ENCODE measurements around the gene PRKCE.

PRKCE gene

GRCh38 chr2:45979065-45979464 lies 327.6 kb downstream of the PRKCE start:
- DNase-seq = no peak

- DNase-seq = no peak
These were observed 328.8 kb downstream of the PRKCE start for GRCh38 chr2:45980161-45980865.

GRCh38 chr2:45981384-45981930 lies 330.0 kb downstream of the PRKCE start:
- DNase-seq = no peak

GRCh38 chr2:45982096-45982495 lies 330.6 kb downstream of the PRKCE start:
- DNase-seq = no peak

GRCh38 chr2:45983213-45983612 lies 331.7 kb downstream of the PRKCE start:
- DNase-seq = no peak

- DNase-seq = no peak
These were observed 332.9 kb downstream of the PRKCE start for GRCh38 chr2:45984366-45984765.

- DNase-seq = no peak
These were observed 333.5 kb downstream of the PRKCE start for GRCh38 chr2:45984896-45985473.

GRCh38 chr2:45986509-45986908 lies 335.0 kb downstream of the PRKCE start:
- DNase-seq = no peak

- no peak for DNase-seq
These were observed 336.4 kb downstream of the PRKCE start for GRCh38 chr2:45987856-45988255.

- no peak for DNase-seq
These were observed 337.4 kb downstream of the PRKCE start for GRCh38 chr2:45988879-45989278.

GRCh38 chr2:45990131-45990530 lies 338.7 kb downstream of the PRKCE start:
- no peak for DNase-seq

GRCh38 chr2:45992021-45992740 lies 340.7 kb downstream of the PRKCE start:
- no peak for DNase-seq

GRCh38 chr2:45992741-45993475 lies 341.4 kb downstream of the PRKCE start:
- no peak for DNase-seq

- peak; percentile 8 for DNase-seq
These were observed 342.1 kb downstream of the PRKCE start for GRCh38 chr2:45993476-45993991.

GRCh38 chr2:45994060-45994459 lies 342.6 kb downstream of the PRKCE start:
- no peak for DNase-seq

- DNase-seq = no peak
These were observed 349.2 kb downstream of the PRKCE start for GRCh38 chr2:46000660-46001059.

- DNase-seq = no peak
These were observed 349.8 kb downstream of the PRKCE start for GRCh38 chr2:46001290-46001689.

- no peak for DNase-seq
These were observed 350.4 kb downstream of the PRKCE start for GRCh38 chr2:46001741-46002506.

GRCh38 chr2:46002507-46002883 lies 351.0 kb downstream of the PRKCE start:
- no peak for DNase-seq

GRCh38 chr2:46002947-46003346 lies 351.5 kb downstream of the PRKCE start:
- no peak for DNase-seq

- DNase-seq = no peak
These were observed 352.5 kb downstream of the PRKCE start for GRCh38 chr2:46003903-46004473.
